Muscle of leg (tissue), 11 donors: ENCODE data around the gene PRLHR. TPM values are rescaled to one million over a fixed set of nuclear protein-coding genes. Genes with fewer than 3 reads are reported as not detected.
A peak's percentile ranks its signal among the peaks of the same experiment; 100 is the strongest.

ENCODE experiments used
- DNase-seq: peaks from one replicate; pipeline ENCODE4 v3.0.0; 2013
- H3K27ac ChIP-seq: one replicate; pipeline ENCODE4 v1.5.1; 2013; ENCODE audit warnings: mild to moderate bottlenecking, low read length, control low read depth
- H3K27me3 ChIP-seq: one replicate; pipeline ENCODE4 v1.6.1; 2013; ENCODE audit warnings: low read length; ENCODE audit not compliant: control insufficient read depth, insufficient read depth
- H3K36me3 ChIP-seq: one replicate; pipeline ENCODE4 v1.6.1; 2013; ENCODE audit warnings: low read length; ENCODE audit not compliant: control insufficient read depth, insufficient read depth
- H3K4me1 ChIP-seq: one replicate; pipeline ENCODE4 v1.6.1; 2013; ENCODE audit warnings: low read length; ENCODE audit not compliant: control insufficient read depth, insufficient read depth
- H3K4me3 ChIP-seq: one replicate; pipeline ENCODE4 v1.5.1; 2013; ENCODE audit warnings: low read length, control low read depth
- H3K9me3 ChIP-seq: replicated peaks from 2 replicates; pipeline ENCODE4 v1.6.1; 2013; ENCODE audit warnings: low read depth, low read length; ENCODE audit not compliant: control insufficient read depth
- WGBS: methylation state at CpG from one replicate; pipeline ENCODE4 v1.1.5; 2013; ENCODE audit warnings: missing lambda C conversion rate; ENCODE audit not compliant: insufficient coverage; 5-methylcytosine and 5-hydroxymethylcytosine counted together
- polyA plus RNA-seq, 8 donors: library from polyadenylated mRNA; unstranded; fragments of 120-200 nt; gene quantifications; one replicate each; pipeline versions ENCODE4 v1.2.1 to v1.2.3, GENCODE V29; 2013; ENCODE audit warnings: inconsistent platforms in 1 of 8, low replicate concordance in 1 of 8; ENCODE audit not compliant: insufficient read length in 8 of 8, insufficient read depth in 1 of 8
- total RNA-seq: library from RNA; stranded (reverse); fragments of 120-200 nt; gene quantifications from one replicate; pipeline ENCODE4 v1.2.4, GENCODE V29; 2013

PRLHR gene
- total and polyA plus RNA-seq, 9 donors = 0.03 to 0.12 (median 0.04) TPM; not detected in 6

GRCh38 chr10:118564114-118564513 lies 31.3 kb downstream of the PRLHR start:
- Histone ChIP-seq H3K27ac (no peak overlapping the region), H3K27me3 (no peaks in the 10 kb centered on the region), H3K4me3 (no peak overlapping the region), H3K9me3 (peaks cover 9% of the 10 kb centered on the region), H3K4me1 (peaks cover 25% of the 10 kb centered on the region), H3K36me3 (no peaks in the 10 kb centered on the region)
- WGBS = no CpG with 5 or more reads among the region's 3 CpGs
- DNase-seq = no peak

GRCh38 chr10:118563373-118563890 lies 32.0 kb downstream of the PRLHR start:
- DNase-seq = peak; percentile 22
- no peak overlapping the region for H3K4me3 ChIP-seq
- no peak overlapping the region for H3K27ac ChIP-seq
- H3K4me1 ChIP-seq = peaks cover 24% of the 10 kb centered on the region
- 69% methylated on average over 2 of the region's 3 CpGs for WGBS
- H3K9me3 ChIP-seq = peaks cover 9% of the 10 kb centered on the region
- H3K36me3 ChIP-seq = no peaks in the 10 kb centered on the region
- H3K27me3 ChIP-seq = no peaks in the 10 kb centered on the region

- Histone ChIP-seq H3K27me3 (no peaks in the 10 kb centered on the region), H3K27ac (no peak overlapping the region), H3K4me1 (peaks cover 22% of the 10 kb centered on the region), H3K9me3 (peaks cover 9% of the 10 kb centered on the region), H3K4me3 (no peak overlapping the region), H3K36me3 (no peaks in the 10 kb centered on the region)
- WGBS = no CpG with 5 or more reads among the region's 1 CpG
- peak; percentile 25 for DNase-seq
These were observed 32.6 kb downstream of the PRLHR start for GRCh38 chr10:118562851-118563250.

GRCh38 chr10:118557946-118558345 lies 37.5 kb downstream of the PRLHR start:
- no peaks in the 10 kb centered on the region for H3K27me3 ChIP-seq
- no peaks in the 10 kb centered on the region for H3K36me3 ChIP-seq
- no peak overlapping the region for H3K4me3 ChIP-seq
- peaks cover 9% of the 10 kb centered on the region for H3K9me3 ChIP-seq
- no peak overlapping the region for H3K27ac ChIP-seq
- H3K4me1 ChIP-seq = no peaks in the 10 kb centered on the region
- 6% methylated on average over 2 of the region's 4 CpGs for WGBS
- DNase-seq = no peak

- Histone ChIP-seq H3K4me1 (no peaks in the 10 kb centered on the region), H3K9me3 (no peaks in the 10 kb centered on the region), H3K27ac (no peak overlapping the region), H3K27me3 (peaks cover 5% of the 10 kb centered on the region), H3K4me3 (no peak overlapping the region), H3K36me3 (no peaks in the 10 kb centered on the region)
- WGBS = 46% methylated on average over 4 of the region's 10 CpGs
- DNase-seq = no peak
These were observed 43.8 kb downstream of the PRLHR start for GRCh38 chr10:118551535-118552100.

- Histone ChIP-seq H3K9me3 (no peaks in the 10 kb centered on the region), H3K4me3 (no peak overlapping the region), H3K27me3 (peaks cover 17% of the 10 kb centered on the region), H3K27ac (no peak overlapping the region), H3K4me1 (no peaks in the 10 kb centered on the region), H3K36me3 (no peaks in the 10 kb centered on the region)
- 94% methylated on average over 3 of the region's 5 CpGs for WGBS
- no peak for DNase-seq
These were observed 48.2 kb downstream of the PRLHR start for GRCh38 chr10:118547282-118547681.

GRCh38 chr10:118546479-118546878 lies 49.0 kb downstream of the PRLHR start:
- no peak for DNase-seq
- Histone ChIP-seq H3K4me3 (no peak overlapping the region), H3K36me3 (no peaks in the 10 kb centered on the region), H3K4me1 (no peaks in the 10 kb centered on the region), H3K9me3 (no peaks in the 10 kb centered on the region), H3K27me3 (peaks cover 14% of the 10 kb centered on the region), H3K27ac (no peak overlapping the region)
- no CpG with 5 or more reads among the region's 2 CpGs for WGBS

- no peak overlapping the region for H3K4me3 ChIP-seq
- H3K27me3 ChIP-seq = peaks cover 12% of the 10 kb centered on the region
- H3K27ac ChIP-seq = no peak overlapping the region
- H3K36me3 ChIP-seq = no peaks in the 10 kb centered on the region
- 83% methylated on average over 1 of the region's 1 CpG for WGBS
- no peaks in the 10 kb centered on the region for H3K9me3 ChIP-seq
- no peaks in the 10 kb centered on the region for H3K4me1 ChIP-seq
- no peak for DNase-seq
These were observed 50.1 kb downstream of the PRLHR start for GRCh38 chr10:118545381-118545780.

GRCh38 chr10:118544401-118544948 lies 51.0 kb downstream of the PRLHR start:
- no peak overlapping the region for H3K27ac ChIP-seq
- H3K27me3 ChIP-seq = peaks cover 12% of the 10 kb centered on the region
- no peak for DNase-seq
- 90% methylated on average over 2 of the region's 4 CpGs for WGBS
- no peaks in the 10 kb centered on the region for H3K36me3 ChIP-seq
- no peak overlapping the region for H3K4me3 ChIP-seq
- H3K4me1 ChIP-seq = no peaks in the 10 kb centered on the region
- H3K9me3 ChIP-seq = no peaks in the 10 kb centered on the region

GRCh38 chr10:118543714-118544400 lies 51.6 kb downstream of the PRLHR start:
- Histone ChIP-seq H3K36me3 (no peaks in the 10 kb centered on the region), H3K27ac (no peak overlapping the region), H3K4me3 (no peak overlapping the region), H3K9me3 (no peaks in the 10 kb centered on the region), H3K27me3 (peaks cover 12% of the 10 kb centered on the region), H3K4me1 (no peaks in the 10 kb centered on the region)
- DNase-seq = no peak
- WGBS = 3% methylated on average over 5 of the region's 13 CpGs
